AG09309 (cell line): ENCODE data around the gene C5.

Experiments
- DNase-seq: peaks from one replicate; pipeline ENCODE4 v3.0.0-alpha.2; 2010; ENCODE audit warnings: low read depth
- H3K4me3 ChIP-seq: 2 replicates; pipeline ENCODE4 v1.5.1; 2011; ENCODE audit warnings: mild to moderate bottlenecking, low read depth, low read length, moderate library complexity; ENCODE audit not compliant: control insufficient read depth
- CTCF ChIP-seq: IDR thresholded peaks from 2 replicates; pipeline ENCODE4 v1.5.1; 2011; ENCODE audit warnings: mild to moderate bottlenecking, low read depth, low read length, inconsistent platforms; ENCODE audit not compliant: insufficient read depth, control insufficient read depth; ENCODE audit errors: missing control alignments

Gene C5

GRCh38 chr9:120910643-120911042 lies 139.4 kb downstream of the C5 start:
- no peak overlapping the region for H3K4me3 ChIP-seq
- DNase-seq = no peak
- no peak for TF ChIP-seq CTCF

- no peak overlapping the region for H3K4me3 ChIP-seq
- no peak for DNase-seq
- no peak for TF ChIP-seq CTCF
These were observed 140.2 kb downstream of the C5 start for GRCh38 chr9:120909904-120910303.

- DNase-seq = no peak
- TF ChIP-seq CTCF = no peak
- no peak overlapping the region for H3K4me3 ChIP-seq
These were observed 144.5 kb downstream of the C5 start for GRCh38 chr9:120905315-120906164.

- H3K4me3 ChIP-seq = no peak overlapping the region
- DNase-seq = no peak
- no peak for TF ChIP-seq CTCF
These were observed 145.1 kb downstream of the C5 start for GRCh38 chr9:120904978-120905301.

- no peak for DNase-seq
- TF ChIP-seq CTCF = no peak
- H3K4me3 ChIP-seq = no peak overlapping the region
These were observed 145.8 kb downstream of the C5 start for GRCh38 chr9:120904061-120904977.

DNA sequence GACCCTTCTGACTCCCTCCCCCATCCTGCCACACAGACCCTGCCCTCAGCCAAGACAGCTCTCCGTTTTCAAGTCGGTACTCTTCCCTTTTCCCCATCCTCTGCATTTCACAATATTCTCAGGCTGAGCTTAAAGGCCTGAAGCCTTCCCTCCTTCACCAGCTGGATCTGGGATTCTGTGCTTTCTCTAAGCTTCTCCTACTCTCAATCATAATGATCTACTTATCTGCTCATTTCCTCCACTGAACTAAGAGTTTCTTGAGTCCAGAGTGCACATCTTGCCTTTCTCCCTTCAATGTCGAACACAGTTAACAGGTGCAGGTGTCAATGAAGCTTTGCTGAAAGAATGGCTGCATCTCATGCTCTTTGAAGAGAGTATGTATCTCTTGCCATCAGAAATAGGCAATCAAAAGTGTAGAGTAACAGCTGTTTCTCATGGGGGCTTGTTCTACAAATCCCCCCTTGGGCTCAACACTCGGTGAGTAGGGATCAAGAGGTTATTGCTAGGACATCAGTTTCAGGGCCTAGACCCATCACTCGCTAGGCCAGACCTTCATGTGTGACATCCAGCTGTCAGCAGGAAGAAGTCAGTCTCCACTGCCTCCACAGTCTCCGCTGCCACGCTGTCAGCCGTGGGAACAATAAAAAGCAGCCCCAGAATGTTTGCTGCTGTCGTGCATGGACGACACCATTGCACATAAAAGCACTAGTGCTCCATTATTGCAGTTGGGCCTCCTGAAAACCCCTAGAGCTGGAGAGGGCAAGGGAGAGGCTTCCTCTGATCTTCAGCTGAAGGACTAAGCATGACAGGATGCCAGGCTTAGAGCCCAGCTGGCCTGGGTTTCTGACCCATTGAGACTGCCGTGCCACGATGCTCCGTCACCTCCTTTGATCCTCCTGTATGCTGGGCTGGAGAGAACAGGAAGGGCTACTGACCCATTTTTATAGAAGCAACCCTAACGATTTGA lies 147.2 kb downstream of the C5 start:
- DNase-seq = no peak
- H3K4me3 ChIP-seq = no peak overlapping the region
- no peak for TF ChIP-seq CTCF
